Measurements from ENCODE around the gene AP5Z1.

- no peak for TF ChIP-seq CHD1 (IDR thresholded peaks at IDR 0.05; ENCODE audit: low read depth, low read length)
- TF ChIP-seq POLR2A (IDR thresholded peaks at IDR 0.05; ENCODE audit: low read depth, low read length), result no peak
These were observed 40.4 kb downstream of the AP5Z1 start for GRCh38 chr7:4815609-4816418.
